Epithelial cell of proximal tubule (primary cell): Measurements from ENCODE around the gene KANK4. TPM values are rescaled to one million over a fixed set of nuclear protein-coding genes. Genes with fewer than 3 reads are reported as not detected.

Experiments
- DNase-seq: peaks from one replicate; pipeline ENCODE4 v3.0.0-alpha.2; 2011; ENCODE audit warnings: low read depth
- H3K4me3 ChIP-seq: 2 replicates; pipeline ENCODE4 v1.5.1; 2011; ENCODE audit warnings: low read depth, mild to moderate bottlenecking, low read length
- CTCF ChIP-seq: conservative IDR thresholded peaks from 2 replicates; pipeline ENCODE4 v1.5.1; 2012; ENCODE audit warnings: low read depth, mild to moderate bottlenecking, low read length
- total RNA-seq: library from RNA; depleted of rRNA; stranded (reverse); fragments of >200 nt; gene quantifications from 2 replicates; pipeline ENCODE4 v1.2.3, GENCODE V29; 2015

Gene KANK4
- total RNA-seq, 1 donor from 2014 or later: not detected

GRCh38 chr1:62285984-62286785 is 33.0 kb downstream of the KANK4 start:
- no peak for DNase-seq
- peak overlapping the region; percentile 9 for H3K4me3 ChIP-seq
- TF ChIP-seq CTCF: no peak

- no peak overlapping the region for H3K4me3 ChIP-seq
- DNase-seq: no peak
- no peak for TF ChIP-seq CTCF
Observed at GRCh38 chr1:62285440-62285839, 33.8 kb downstream of the KANK4 start.

GRCh38 chr1:62283986-62284385 is 35.2 kb downstream of the KANK4 start:
- DNase-seq: no peak
- TF ChIP-seq CTCF: no peak
- no peak overlapping the region for H3K4me3 ChIP-seq

GRCh38 chr1:62282909-62283755 is 36.1 kb downstream of the KANK4 start:
- TF ChIP-seq CTCF: no peak
- H3K4me3 ChIP-seq: no peak overlapping the region
- DNase-seq: no peak

- no peak for TF ChIP-seq CTCF
- H3K4me3 ChIP-seq: no peak overlapping the region
- no peak for DNase-seq
Observed at GRCh38 chr1:62281922-62282555, 37.2 kb downstream of the KANK4 start.

- DNase-seq: no peak
- TF ChIP-seq CTCF: no peak
- H3K4me3 ChIP-seq: no peak overlapping the region
Observed at GRCh38 chr1:62280960-62281465, 38.2 kb downstream of the KANK4 start.
